Astrocyte (in vitro differentiated cells and primary cell): ENCODE measurements around the gene SCNN1G.

Source experiments
- CTCF ChIP-seq: IDR thresholded peaks from 2 replicates; pipeline ENCODE4 v1.5.1; 2011; ENCODE audit warnings: low read depth, mild to moderate bottlenecking, inconsistent platforms, low read length, moderate library complexity; ENCODE audit not compliant: insufficient read depth
- EZH2 ChIP-seq: IDR thresholded peaks from 2 replicates; pipeline ENCODE4 v1.6.1; 2012; ENCODE audit warnings: mild to moderate bottlenecking, low read length, inconsistent platforms; ENCODE audit not compliant: insufficient read depth

GRCh38 chr16:23172994-23173393, 9.6 kb upstream of the SCNN1G start:
- TF ChIP-seq CTCF (no peak), EZH2 (no peak)
